MM.1S (cell line): ENCODE measurements around the gene NELL1.

Experiments used
- CTCF ChIP-seq: fragments of 300-600 bp; sonication (generic); IDR thresholded peaks from 2 replicates; pipeline ENCODE4 v1.5.1; 2016; ENCODE audit warnings: antibody characterized with exemption, low read length, mixed read lengths
- EZH2phosphoT487 ChIP-seq: fragments of 300-600 bp; sonication (generic); IDR thresholded peaks from 2 replicates; pipeline ENCODE4 v1.6.1; 2018; ENCODE audit warnings: antibody characterized with exemption, low read length

- TF ChIP-seq CTCF (no peak), EZH2phosphoT487 (no peak)
Measured at GRCh38 chr11:21412652-21413383, 743.4 kb downstream of the NELL1 start.
